Measurements from ENCODE around the gene ERMP1.

DNA sequence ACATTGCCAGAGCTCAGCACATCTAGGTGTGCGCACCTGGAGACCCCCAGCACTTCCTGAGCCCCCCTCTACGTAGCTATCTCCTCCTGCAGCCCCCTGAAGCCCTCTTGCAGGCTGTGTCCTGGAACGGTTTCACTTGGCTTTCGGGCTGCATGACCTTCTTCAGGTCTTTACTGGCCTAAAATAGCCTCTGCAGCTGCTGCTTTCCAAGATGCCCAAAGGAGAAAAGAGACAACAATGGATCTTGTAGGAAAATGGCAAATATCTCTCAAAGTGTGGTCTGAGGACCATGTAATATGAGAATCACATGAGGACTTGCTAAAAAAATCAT, 6.6 kb upstream of the ERMP1 start:
- TF ChIP-seq CTCF (IDR thresholded peaks at IDR 0.05; ENCODE audit: low read length): no peak
- TF ChIP-seq EZH2 (IDR thresholded peaks at IDR 0.05; ENCODE audit: borderline replicate concordance, low read length): no peak
